Glutamatergic neuron (in vitro differentiated cells): Measurements from ENCODE around the gene FIS1. TPM values are rescaled to one million over a fixed set of nuclear protein-coding genes. Genes with fewer than 3 reads are reported as not detected.
"Not testable (repeated sequence)": the region's sequence is repeated elsewhere in the genome, so short reads cannot be mapped to it uniquely, and the experiment has no call there.

ENCODE experiments used
- DNase-seq: peaks from one replicate; pipeline ENCODE4 v3.0.0; 2022
- H3K27ac Mint-ChIP-seq: one replicate; pipeline ENCODE4 v1.8.0; 2020; ENCODE audit warnings: mild to moderate bottlenecking, mixed read lengths, inconsistent platforms; ENCODE audit not compliant: unreplicated experiment
- H3K27me3 Mint-ChIP-seq: one replicate; pipeline ENCODE4 v1.8.0; 2020; ENCODE audit warnings: mild to moderate bottlenecking, moderate library complexity, mixed read lengths, inconsistent platforms; ENCODE audit not compliant: unreplicated experiment
- H3K36me3 Mint-ChIP-seq: one replicate; pipeline ENCODE4 v1.8.0; 2020; ENCODE audit warnings: mild to moderate bottlenecking, mixed read lengths, inconsistent platforms; ENCODE audit not compliant: unreplicated experiment
- H3K4me1 Mint-ChIP-seq: one replicate; pipeline ENCODE4 v1.8.0; 2020; ENCODE audit warnings: mild to moderate bottlenecking, low read depth, mixed read lengths, inconsistent platforms; ENCODE audit not compliant: unreplicated experiment
- H3K4me3 Mint-ChIP-seq: one replicate; pipeline ENCODE4 v1.8.0; 2020; ENCODE audit warnings: mild to moderate bottlenecking, mixed read lengths, inconsistent platforms; ENCODE audit not compliant: unreplicated experiment
- H3K9me3 Mint-ChIP-seq: one replicate; pipeline ENCODE4 v1.8.0; 2020; ENCODE audit warnings: mild to moderate bottlenecking, moderate library complexity, mixed read lengths, inconsistent platforms; ENCODE audit not compliant: unreplicated experiment
- CTCF ChIP-seq: fragments of 200-600 bp; sonication (generic); IDR thresholded peaks from one replicate; pipeline ENCODE4 v1.5.0; 2021; ENCODE audit not compliant: partially characterized antibody, unreplicated experiment
- total RNA-seq: library from RNA; stranded (reverse); fragmentation: NEBNext Ultra II Directional; extraction: Animal tissue kit (Norgen Biotek cat#: 25700); gene quantifications from one replicate; pipeline ENCODE4 v1.2.1, GENCODE V29; 2021; ENCODE audit not compliant: unreplicated experiment

FIS1 gene
- total RNA-seq, 1 donor from 2014 or later, result 128 TPM

- Mint-ChIP-seq H3K4me3 (no peak within 1 kb of the TSS), H3K4me1 (no peaks in the 10 kb centered on the region), H3K27me3 (peaks cover 12% of the 10 kb centered on the region), H3K27ac (no peak within 1 kb of the TSS), H3K9me3 (peaks cover 1% of the 10 kb centered on the region), H3K36me3 (no peaks in the 10 kb centered on the region)
- no peak for DNase-seq
- no peak for TF ChIP-seq CTCF
These were observed 43.9 kb downstream of the FIS1 start, which contains the start of gene MOGAT3 for GRCh38 chr7:101200862-101201599. Gene MOGAT3, minus strand, starts transcription at chr7:101201036. Its CDS starts 182 bp downstream, at chr7:101200854.

- H3K9me3 Mint-ChIP-seq, result peaks cover 1% of the 10 kb centered on the region
- peaks cover 12% of the 10 kb centered on the region for H3K27me3 Mint-ChIP-seq
- H3K27ac Mint-ChIP-seq, result no peak overlapping the region
- no peaks in the 10 kb centered on the region for H3K36me3 Mint-ChIP-seq
- no peaks in the 10 kb centered on the region for H3K4me1 Mint-ChIP-seq
- no peak for DNase-seq
- TF ChIP-seq CTCF, result no peak
- no peak overlapping the region for H3K4me3 Mint-ChIP-seq
These were observed 44.4 kb downstream of the FIS1 start for GRCh38 chr7:101200504-101200861.

- peaks cover 12% of the 10 kb centered on the region for H3K27me3 Mint-ChIP-seq
- not testable (repeated sequence) for H3K4me1 Mint-ChIP-seq, H3K27ac Mint-ChIP-seq, H3K36me3 Mint-ChIP-seq, H3K4me3 Mint-ChIP-seq, H3K9me3 Mint-ChIP-seq, DNase-seq
These were observed 45.4 kb downstream of the FIS1 start for GRCh38 chr7:101199522-101199921.

GRCh38 chr7:101198476-101198875 lies 46.4 kb downstream of the FIS1 start:
- peaks cover 1% of the 10 kb centered on the region for H3K9me3 Mint-ChIP-seq
- no peak for DNase-seq
- H3K27me3 Mint-ChIP-seq, result peaks cover 12% of the 10 kb centered on the region

GRCh38 chr7:101197991-101198390 lies 46.9 kb downstream of the FIS1 start:
- peaks cover 10% of the 10 kb centered on the region for H3K27me3 Mint-ChIP-seq
- no peak overlapping the region for H3K27ac Mint-ChIP-seq
- H3K9me3 Mint-ChIP-seq, result peaks cover 1% of the 10 kb centered on the region
- H3K4me3 Mint-ChIP-seq, result no peak overlapping the region
- TF ChIP-seq CTCF, result no peak
- H3K4me1 Mint-ChIP-seq, result no peaks in the 10 kb centered on the region
- no peaks in the 10 kb centered on the region for H3K36me3 Mint-ChIP-seq
- no peak for DNase-seq

More at GRCh38 chr7:101198476-101198875, 46.4 kb downstream of the FIS1 start:
- Mint-ChIP-seq H3K36me3 (no peaks in the 10 kb centered on the region), H3K27ac (no peak overlapping the region), H3K4me1 (no peaks in the 10 kb centered on the region), H3K4me3 (no peak overlapping the region)
- TF ChIP-seq CTCF, result no peak
